ENCODE results near the gene TTLL7. TPM values are rescaled to one million over a fixed set of nuclear protein-coding genes. Genes with fewer than 3 reads are reported as not detected.

Gene TTLL7
- 3.4 and 5.8 TPM in 2 replicates for total RNA-seq

GRCh38 chr1:83998498-83999315 is at the start of gene TTLL7:
TSS of gene TTLL7 (minus strand) at chr1:83999132. CDS start at chr1:83952211, 46,921 bp downstream.

Other genes starting within 250 kb of the TTLL7 start
- gene PRKACB, start 145.1 kb upstream of the TTLL7 start, total RNA-seq = 6.8 and 10.1 TPM in 2 replicates

Measured in bronchus fibroblast of lung (primary cell).